PC-3 (cell line): ENCODE results near the gene PTRH2. TPM values are rescaled to one million over a fixed set of nuclear protein-coding genes. Genes with fewer than 3 reads are reported as not detected.

Experiments
- ATAC-seq: fragments of 200-7000 bp; cut with Tn5 transposase; 2 replicates; pipeline ENCODE4 v1.9.1; 2020; ENCODE audit warnings: mild to moderate bottlenecking, moderate library complexity
- BruUV-seq: library from RNA; stranded (reverse); fragments of 400-500 nt; replicated peaks from 2 replicates; lab custom pipeline; 2021; lab: Mats Ljungman, UMichigan
- CTCF ChIA-PET: fragments of 300-600 bp; sonication (Branson Sonifier 250); formaldehyde crosslinking; loops from one replicate; lab custom pipeline; 2022; ENCODE audit warnings: antibody characterized with exemption; lab: Charles Lee
- POLR2A ChIA-PET: fragments of 300-600 bp; sonication (Branson Sonifier 250); formaldehyde crosslinking; loops from one replicate; lab custom pipeline; 2022; ENCODE audit warnings: antibody characterized with exemption; ENCODE audit not compliant: unreplicated experiment; lab: Charles Lee
- DNase-seq: peaks from one replicate; pipeline ENCODE4 v3.0.0-alpha.2; 2015
- H2AFZ ChIP-seq: fragments of 300-600 bp; sonication (generic); 2 replicates; pipeline ENCODE4 v1.6.0; 2016; ENCODE audit warnings: antibody characterized with exemption, low read length
- H3F3A ChIP-seq: fragments of 300-600 bp; sonication (generic); one replicate; pipeline ENCODE4 v1.6.0; 2017; ENCODE audit warnings: antibody characterized with exemption, low read length, control low read depth, mild to moderate bottlenecking; ENCODE audit not compliant: unreplicated experiment
- H3K27ac ChIP-seq: fragments of 300-600 bp; sonication (generic); 2 replicates; pipeline ENCODE4 v1.5.1; 2016; ENCODE audit warnings: mild to moderate bottlenecking, low read length
- H3K27me3 ChIP-seq: fragments of 300-600 bp; sonication (generic); 2 replicates; pipeline ENCODE4 v1.6.1; 2016; ENCODE audit warnings: low read length, mixed read lengths
- H3K36me3 ChIP-seq: fragments of 300-600 bp; sonication (generic); 2 replicates; pipeline ENCODE4 v1.6.1; 2016; ENCODE audit warnings: low read depth, mixed run types, low read length, mixed read lengths
- H3K4me1 ChIP-seq: fragments of 300-600 bp; sonication (generic); 2 replicates; pipeline ENCODE4 v1.5.1; 2016; ENCODE audit warnings: low read length; ENCODE audit not compliant: insufficient read depth
- H3K4me2 ChIP-seq: fragments of 300-600 bp; sonication (generic); 2 replicates; pipeline ENCODE4 v1.6.0; 2016; ENCODE audit warnings: low read length
- H3K4me3 ChIP-seq: fragments of 300-600 bp; sonication (generic); 2 replicates; pipeline ENCODE4 v1.5.1; 2016; ENCODE audit warnings: mild to moderate bottlenecking, low read length, mixed read lengths
- H3K79me2 ChIP-seq: fragments of 300-600 bp; sonication (generic); 2 replicates; pipeline ENCODE4 v1.6.1; 2017; ENCODE audit warnings: low read length, mixed read lengths
- H3K9ac ChIP-seq: fragments of 300-600 bp; sonication (generic); 2 replicates; pipeline ENCODE4 v1.6.0; 2016; ENCODE audit warnings: mild to moderate bottlenecking, low read length
- H3K9me2 ChIP-seq: fragments of 300-600 bp; sonication (generic); replicated peaks from 2 replicates; pipeline ENCODE4 v1.6.1; 2016; ENCODE audit warnings: mixed run types, low read length, mixed read lengths
- H3K9me3 ChIP-seq: fragments of 300-600 bp; sonication (generic); 2 replicates; pipeline ENCODE4 v1.6.1; 2016; ENCODE audit warnings: low read length, mixed read lengths
- H4K20me1 ChIP-seq: fragments of 300-600 bp; sonication (generic); 2 replicates; pipeline ENCODE4 v1.6.1; 2016; ENCODE audit warnings: low read length, mixed read lengths
- CTCF ChIP-seq: fragments of 300-600 bp; sonication (generic); conservative IDR thresholded peaks from 2 replicates; pipeline ENCODE4 v1.5.1; 2017; ENCODE audit warnings: antibody characterized with exemption, low read depth, mild to moderate bottlenecking, low read length
- EZH2 ChIP-seq: fragments of 300-600 bp; sonication (generic); IDR thresholded peaks from one replicate; pipeline ENCODE4 v1.6.1; 2017; ENCODE audit warnings: antibody characterized with exemption, mild to moderate bottlenecking, low read length; ENCODE audit not compliant: unreplicated experiment
- EZH2phosphoT487 ChIP-seq: fragments of 300-600 bp; sonication (generic); IDR thresholded peaks from 2 replicates; pipeline ENCODE4 v1.6.1; 2018; ENCODE audit warnings: mild to moderate bottlenecking, antibody characterized with exemption, low read length, borderline replicate concordance
- intact Hi-C: fragments of 100-400 bp; cut with micrococcal nuclease; formaldehyde crosslinking; loops from 2 replicates; pipeline ENCODE4 v1.9.0; 2023
- total RNA-seq: library from RNA; depleted of rRNA; stranded (reverse); fragments of >200 nt; gene quantifications from 2 replicates; pipeline ENCODE4 v1.2.3, GENCODE V29; 2014

PTRH2 gene
- total RNA-seq, 1 experiment from 2014 or later, result 69.8 TPM

- H2AFZ ChIP-seq, result no peak overlapping the region
- POLR2A ChIA-PET, result interaction anchor here (0.6 kb wide), 1 partner anchor 494 kb away, joined by 3 read pairs; no protein-coding TSS in a partner anchor
- DNase-seq (no peak), ATAC-seq (no peak)
- CTCF ChIA-PET, result no interaction called here
- H3K4me3 ChIP-seq, result no peak overlapping the region
- no peaks in the 10 kb centered on the region for H4K20me1 ChIP-seq
- peaks cover 19% of the 10 kb centered on the region for H3K79me2 ChIP-seq
- H3K27ac ChIP-seq, result no peak overlapping the region
- H3K9ac ChIP-seq, result no peak overlapping the region
- no TSS peak for BruUV-seq
- no peaks in the 10 kb centered on the region for H3K9me3 ChIP-seq
- no peak overlapping the region for H3K4me2 ChIP-seq
- intact Hi-C loops, result no loop called here
- H3K4me1 ChIP-seq, result peaks cover 8% of the 10 kb centered on the region
- TF ChIP-seq CTCF, result no peak
- TF ChIP-seq EZH2phosphoT487, result no peak
- no peak for TF ChIP-seq EZH2
- peaks cover 12% of the 10 kb centered on the region; the same call in 1 of the 2 replicates for H3K36me3 ChIP-seq
- H3K9me2 ChIP-seq, result no peaks in the 10 kb centered on the region
- H3F3A ChIP-seq, result no peaks in the 10 kb centered on the region
- H3K27me3 ChIP-seq, result no peaks in the 10 kb centered on the region
Observed at GRCh38 chr17:59733697-59734096, 26.5 kb upstream of the PTRH2 start.

DNA sequence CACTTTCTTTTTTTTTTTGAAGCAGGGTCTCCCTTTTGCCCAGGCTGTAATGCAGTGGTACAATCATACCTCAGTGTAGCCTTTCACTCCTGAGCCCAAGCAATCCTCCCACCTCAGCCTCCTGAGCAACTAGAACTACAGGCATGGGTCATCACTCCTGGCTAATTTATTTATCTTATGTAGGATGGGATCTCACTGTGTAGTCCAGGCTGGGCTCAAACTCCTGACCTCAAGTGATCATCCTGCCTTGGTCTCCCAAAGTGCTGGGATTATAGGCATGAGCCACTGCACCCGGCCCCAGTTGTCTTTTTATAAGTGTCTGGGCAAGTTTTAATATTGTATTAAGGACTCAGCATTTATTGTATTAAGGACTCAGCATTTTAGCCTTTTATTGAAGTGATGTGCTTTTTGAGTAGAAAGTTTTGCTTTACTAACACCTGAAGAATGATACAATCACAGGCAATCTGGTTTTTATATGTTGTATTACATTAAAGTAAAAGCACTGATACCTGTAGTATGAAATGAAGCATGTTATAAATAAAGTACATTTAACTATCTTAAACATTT, 23.1 kb upstream of the PTRH2 start:
- no peaks in the 10 kb centered on the region for H3K9me2 ChIP-seq
- intact Hi-C loops, result no loop called here

More for the DNA sequence above, 23.1 kb upstream of the PTRH2 start:
- H3K9ac ChIP-seq, result no peak overlapping the region
- no peaks in the 10 kb centered on the region for H3K27me3 ChIP-seq
- H3K4me1 ChIP-seq, result peaks cover 16% of the 10 kb centered on the region
- no peak overlapping the region for H3K4me2 ChIP-seq
- TF ChIP-seq EZH2phosphoT487 (no peak), CTCF (no peak), EZH2 (no peak)
- no peak overlapping the region for H3K4me3 ChIP-seq
- H3K27ac ChIP-seq, result no peak overlapping the region
- H3K79me2 ChIP-seq, result peaks cover 45% of the 10 kb centered on the region
- no peak for ATAC-seq
- BruUV-seq, result no TSS peak
- H3K36me3 ChIP-seq, result peaks cover 6% of the 10 kb centered on the region; the same call in 1 of the 2 replicates
- no peak for DNase-seq
- ChIA-PET CTCF (no interaction called here), POLR2A (no interaction called here)
- no peaks in the 10 kb centered on the region for H3K9me3 ChIP-seq
- no peak overlapping the region for H2AFZ ChIP-seq
- H3F3A ChIP-seq, result no peaks in the 10 kb centered on the region
- H4K20me1 ChIP-seq, result no peaks in the 10 kb centered on the region
